ENCODE results near the gene PXDN. TPM values are rescaled to one million over a fixed set of nuclear protein-coding genes. Genes with fewer than 3 reads are reported as not detected.
"Not testable (repeated sequence)": the region's sequence is repeated elsewhere in the genome, so short reads cannot be mapped to it uniquely, and the experiment has no call there.

PXDN gene
- total RNA-seq, 1 donor from 2014 or later: 21.6 TPM

- DNase-seq (ENCODE audit: low spot score in 2 of 2) (no peak), FAIRE-seq (no peak)
Observed at GRCh38 chr2:1687254-1687653, 57.1 kb downstream of the PXDN start.

DNA sequence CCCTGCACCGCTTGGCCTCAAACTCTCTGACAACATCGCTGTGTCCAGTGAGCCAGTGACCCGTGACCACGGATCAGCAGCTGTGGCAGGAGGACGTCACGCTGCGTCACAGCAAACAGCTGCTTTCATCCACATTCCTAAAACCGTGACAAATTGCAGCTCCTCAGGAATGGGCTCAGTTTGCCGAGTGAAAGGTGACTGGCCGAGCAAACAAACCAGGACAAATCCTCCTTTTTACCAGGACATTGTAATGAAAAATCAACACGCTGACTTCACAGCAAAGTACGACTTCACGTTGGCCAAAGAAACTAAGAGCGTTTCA is 57.6 kb downstream of the PXDN start:
- DNase-seq (ENCODE audit: low spot score in 2 of 2) (no peak), FAIRE-seq (no peak)

DNA sequence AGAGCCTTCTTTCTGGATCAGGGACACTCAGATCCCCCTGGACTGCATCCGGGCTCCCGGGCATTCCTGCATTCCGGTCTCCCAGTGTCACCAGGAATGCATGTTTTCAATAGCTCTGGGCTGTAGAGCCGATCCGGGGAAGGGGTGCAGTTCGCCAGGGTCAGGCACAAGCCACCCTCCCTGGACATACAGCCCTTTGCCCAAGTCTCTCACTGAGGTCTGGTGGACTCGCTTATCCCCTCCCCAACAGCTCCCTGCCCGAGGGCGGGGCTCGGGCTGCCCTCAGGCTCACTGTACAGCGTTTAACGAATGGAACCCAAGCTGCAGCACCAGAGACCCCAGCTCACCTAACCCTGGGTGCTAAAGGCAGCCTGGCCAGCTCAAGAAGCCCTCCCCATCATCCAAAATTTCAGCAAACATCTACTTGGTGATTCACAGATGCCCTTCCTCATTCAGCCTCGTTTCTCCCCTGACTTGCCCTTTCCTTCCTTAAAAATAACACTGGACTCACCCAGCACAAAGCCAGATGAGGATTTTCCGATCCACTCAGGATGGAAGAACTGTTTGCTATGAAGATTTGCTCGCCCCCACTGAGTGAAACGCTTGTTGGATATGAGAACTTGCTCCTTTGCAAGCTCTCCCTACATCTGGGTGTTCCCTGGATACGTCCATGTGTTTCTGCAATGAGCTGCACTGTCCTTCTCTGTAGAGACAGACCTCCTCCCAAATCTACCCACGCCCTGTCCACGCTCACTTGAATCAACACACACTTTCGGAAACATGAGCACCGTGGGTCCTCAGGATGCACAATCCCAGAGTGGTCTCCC is 58.1 kb downstream of the PXDN start:
- DNase-seq (ENCODE audit: low spot score in 2 of 2) (no peak), FAIRE-seq (no peak)

- no peak for FAIRE-seq
- DNase-seq (ENCODE audit: low spot score in 2 of 2): no peak
Observed at GRCh38 chr2:1685078-1685956, 59.0 kb downstream of the PXDN start.

DNA sequence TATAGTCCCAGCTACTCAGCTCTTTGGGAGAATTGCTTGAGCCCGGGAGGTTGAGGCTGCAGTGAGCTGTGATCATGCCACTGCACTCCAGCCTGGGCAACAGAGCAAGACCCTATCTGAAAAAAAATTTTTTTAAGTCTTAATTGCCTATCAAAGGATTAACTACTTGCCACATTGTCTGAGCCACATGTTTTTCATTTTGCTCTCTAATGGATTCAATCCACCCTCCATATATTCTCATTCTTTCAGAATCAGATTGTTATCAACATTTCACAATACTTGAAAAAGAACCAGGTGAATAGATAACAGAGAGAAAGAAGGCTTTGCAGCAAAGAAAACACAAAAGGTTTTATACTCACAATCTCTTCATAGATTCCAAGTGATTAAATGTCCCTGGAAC is 61.0 kb downstream of the PXDN start:
- DNase-seq (ENCODE audit: low spot score in 2 of 2) (no peak), FAIRE-seq (no peak)

- FAIRE-seq: no peak
- DNase-seq (ENCODE audit: low spot score in 2 of 2): no peak
Observed at GRCh38 chr2:1682181-1682440, 62.2 kb downstream of the PXDN start.

DNA sequence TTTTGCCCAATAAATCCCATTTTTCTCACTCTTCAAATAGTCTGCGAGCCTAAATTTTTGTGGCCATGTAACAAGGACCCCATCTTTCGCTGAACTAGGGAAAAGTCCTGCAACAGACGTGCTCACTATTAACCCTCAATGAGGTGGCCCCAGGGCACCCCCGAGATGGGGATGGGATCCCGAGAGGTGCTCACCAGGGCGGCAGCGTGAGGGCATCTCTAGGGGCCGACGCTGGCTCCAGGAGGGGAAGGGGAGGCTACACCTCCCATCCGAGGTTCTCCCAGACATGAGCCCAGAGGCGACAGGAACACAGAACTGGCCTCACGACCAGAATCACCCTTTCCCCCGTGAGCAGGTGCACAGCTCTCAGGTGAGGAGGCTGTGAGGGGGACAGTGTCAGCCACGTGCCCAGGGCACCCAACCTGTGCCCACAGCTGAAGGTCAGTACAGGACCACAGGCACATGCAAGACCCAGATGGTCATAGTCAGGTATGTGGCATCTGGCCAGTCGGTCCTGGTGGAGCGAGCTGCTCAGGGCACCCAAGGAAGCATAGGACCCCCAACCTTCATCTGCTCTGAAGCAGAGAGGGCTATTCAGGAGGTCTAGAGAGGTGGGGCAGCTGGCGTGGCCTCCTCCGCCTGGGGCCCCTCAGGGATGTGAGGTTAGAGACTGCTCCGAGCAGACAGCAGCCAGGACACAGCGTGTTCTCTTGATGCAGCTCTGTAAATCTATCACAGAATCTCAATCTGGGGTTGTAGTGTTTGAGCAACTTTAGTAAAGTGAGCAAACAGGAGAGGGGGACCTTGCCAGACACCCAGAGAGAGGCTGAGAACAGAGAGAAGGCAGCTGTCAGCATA is 62.8 kb downstream of the PXDN start:
- DNase-seq (ENCODE audit: low spot score in 2 of 2) (no peak), FAIRE-seq (no peak)

DNA sequence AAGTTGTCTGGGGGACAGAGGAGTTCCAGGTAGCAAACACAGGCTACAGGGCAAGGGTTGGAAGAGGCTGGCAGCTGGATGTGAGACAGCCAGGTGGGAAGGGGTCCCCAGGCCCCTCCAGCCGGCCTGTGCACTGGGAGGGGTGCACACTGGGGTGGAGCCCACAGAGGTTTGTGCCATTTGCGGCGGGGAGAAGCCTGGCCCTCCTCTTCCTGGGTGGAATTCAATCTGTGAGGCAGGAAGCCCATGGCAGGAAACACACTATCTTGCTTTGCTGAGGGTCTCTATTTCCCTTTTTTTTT is 63.3 kb downstream of the PXDN start:
- FAIRE-seq (no peak), DNase-seq (ENCODE audit: low spot score in 2 of 2) (no peak)

GRCh38 chr2:1680222-1681016 is 63.9 kb downstream of the PXDN start:
- DNase-seq (ENCODE audit: low spot score in 2 of 2) (no peak), FAIRE-seq (no peak)

GRCh38 chr2:1679488-1680039 is 64.8 kb downstream of the PXDN start:
- FAIRE-seq: peak; percentile 33
- DNase-seq (ENCODE audit: low spot score in 2 of 2): not testable (repeated sequence)

DNA sequence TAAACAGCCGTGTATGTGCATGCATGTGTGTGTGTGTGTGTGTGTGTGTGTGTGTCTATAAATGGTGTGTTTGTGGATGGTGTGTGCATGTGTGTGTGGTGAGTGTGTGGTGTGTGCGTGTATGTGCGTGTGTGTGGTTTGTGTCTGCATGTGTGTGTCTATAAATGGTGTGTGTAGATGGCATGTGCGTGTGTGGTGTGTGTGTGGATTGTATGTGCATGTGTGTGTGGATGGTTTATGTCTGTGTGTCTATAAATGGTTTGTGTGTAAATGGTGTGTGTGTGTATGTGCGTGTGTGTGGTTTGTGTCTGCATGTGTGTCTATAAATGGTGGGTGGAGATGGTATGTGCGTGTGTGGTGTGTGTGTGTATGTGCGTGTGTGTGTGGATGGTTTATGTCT is 65.2 kb downstream of the PXDN start:
- not testable (repeated sequence) for FAIRE-seq; DNase-seq (ENCODE audit: low spot score in 2 of 2)

GRCh38 chr2:1678609-1679008 is 65.7 kb downstream of the PXDN start:
- no peak for DNase-seq (ENCODE audit: low spot score in 2 of 2)
- no peak for FAIRE-seq

GRCh38 chr2:1677821-1678165 is 66.5 kb downstream of the PXDN start:
- no peak for DNase-seq (ENCODE audit: low spot score in 2 of 2)
- FAIRE-seq: no peak

GRCh38 chr2:1676913-1677820 is 67.1 kb downstream of the PXDN start:
- no peak for DNase-seq (ENCODE audit: low spot score in 2 of 2)
- no peak for FAIRE-seq

DNA sequence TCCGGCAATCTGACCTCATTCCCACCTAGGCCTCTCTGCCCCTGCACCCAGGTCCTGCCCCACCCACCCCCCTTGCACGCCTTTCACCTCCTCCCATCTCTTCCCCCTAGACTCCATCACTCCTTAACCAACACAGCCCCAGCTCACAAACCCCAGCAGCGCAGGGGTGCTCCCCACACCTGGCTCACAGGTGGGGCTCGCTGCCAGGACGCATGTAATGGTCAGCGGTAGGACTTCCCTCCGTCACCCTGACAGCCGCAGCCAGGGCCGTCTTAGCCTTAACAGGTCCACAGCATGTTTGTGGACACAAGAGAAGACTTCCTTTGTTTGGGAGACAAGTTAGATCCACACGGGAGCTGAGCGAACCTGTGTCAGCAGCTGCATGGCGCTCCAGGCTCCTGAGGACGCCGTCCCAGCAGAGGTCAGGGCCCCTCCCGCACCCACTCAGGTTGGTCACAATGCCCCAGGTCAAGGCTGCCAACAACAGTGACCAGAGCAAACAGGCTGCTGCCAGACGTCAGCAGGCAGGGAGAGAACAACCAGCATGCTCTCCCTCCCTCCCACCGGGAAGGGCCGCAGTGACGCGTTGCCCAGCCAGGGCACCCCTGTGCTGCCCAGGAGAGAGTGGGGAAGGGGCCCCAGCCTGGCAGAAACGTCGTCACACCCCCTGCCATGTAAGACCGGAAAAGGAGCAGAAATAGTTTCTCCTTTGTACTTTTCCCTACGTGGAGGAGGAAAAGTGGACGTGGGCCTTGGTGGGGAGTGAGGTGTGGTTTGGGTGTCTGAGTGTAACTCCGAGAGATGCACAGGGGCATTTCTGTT is 68.0 kb downstream of the PXDN start:
- FAIRE-seq (no peak), DNase-seq (ENCODE audit: low spot score in 2 of 2) (no peak)

GRCh38 chr2:1675633-1676032 is 68.7 kb downstream of the PXDN start:
- FAIRE-seq (no peak), DNase-seq (ENCODE audit: low spot score in 2 of 2) (peak; percentile 39 to 58)

DNA sequence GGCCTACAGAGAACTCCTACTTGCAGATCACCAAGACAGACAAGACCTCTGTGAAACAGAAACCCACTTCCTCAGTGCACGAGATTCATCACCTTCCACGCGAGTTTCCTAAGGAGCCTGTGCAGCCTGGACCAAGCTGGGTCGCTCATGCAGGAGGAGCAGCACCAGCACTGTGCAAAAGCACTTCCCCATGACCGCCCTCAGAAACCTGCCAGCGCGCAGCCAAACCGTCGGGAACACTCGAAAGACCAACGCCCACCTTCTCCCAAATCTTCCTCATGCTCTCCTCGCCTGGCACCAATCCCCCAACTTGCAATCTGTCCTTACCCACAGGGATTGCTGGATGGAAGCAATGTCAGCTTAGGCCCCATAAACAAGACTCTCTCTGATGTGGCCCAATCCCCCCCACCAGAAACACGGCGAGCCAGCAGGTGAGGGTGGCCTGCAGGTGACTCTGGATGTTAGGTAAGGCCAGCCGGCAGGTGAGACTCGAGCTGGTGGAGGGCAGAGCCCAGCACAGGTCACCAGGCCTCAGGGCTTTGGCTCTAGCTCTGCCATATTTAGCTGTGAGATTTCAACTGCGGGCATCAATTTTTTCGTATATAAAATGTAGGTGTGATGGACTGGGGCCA is 69.4 kb downstream of the PXDN start:
- DNase-seq (ENCODE audit: low spot score in 2 of 2) (no peak), FAIRE-seq (no peak)

- FAIRE-seq (no peak), DNase-seq (ENCODE audit: low spot score in 2 of 2) (no peak)
Observed at GRCh38 chr2:1674276-1674675, 70.0 kb downstream of the PXDN start.
